Pons (tissue), 1 donor: ENCODE results near the gene CAVIN2.
"Not testable (repeated sequence)": the region's sequence is repeated elsewhere in the genome, so short reads cannot be mapped to it uniquely, and the experiment has no call there.

ENCODE experiments used
- DNase-seq: peaks from one replicate; pipeline ENCODE4 v3.0.0-alpha.2; 2016; ENCODE audit warnings: low spot score

CAVIN2 gene

DNA sequence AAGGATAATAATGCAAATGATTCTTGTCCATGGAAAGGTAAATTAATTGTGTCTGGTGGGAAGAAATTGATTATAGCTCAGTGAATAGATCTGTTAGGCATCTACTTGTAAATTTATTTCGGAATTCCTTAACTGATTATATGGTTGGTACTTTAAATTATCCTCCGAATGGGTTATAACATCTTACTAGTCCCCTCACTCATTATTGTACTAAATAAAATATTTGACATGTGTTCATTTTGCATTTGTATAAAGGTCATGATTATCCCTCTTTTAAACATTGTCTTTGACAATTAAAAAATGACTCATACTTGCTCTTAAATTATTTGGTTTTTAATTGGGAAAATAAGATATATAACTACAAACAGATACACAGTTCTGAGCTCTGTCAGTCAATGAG lies 47.4 kb downstream of the CAVIN2 start:
- DNase-seq = no peak

DNA sequence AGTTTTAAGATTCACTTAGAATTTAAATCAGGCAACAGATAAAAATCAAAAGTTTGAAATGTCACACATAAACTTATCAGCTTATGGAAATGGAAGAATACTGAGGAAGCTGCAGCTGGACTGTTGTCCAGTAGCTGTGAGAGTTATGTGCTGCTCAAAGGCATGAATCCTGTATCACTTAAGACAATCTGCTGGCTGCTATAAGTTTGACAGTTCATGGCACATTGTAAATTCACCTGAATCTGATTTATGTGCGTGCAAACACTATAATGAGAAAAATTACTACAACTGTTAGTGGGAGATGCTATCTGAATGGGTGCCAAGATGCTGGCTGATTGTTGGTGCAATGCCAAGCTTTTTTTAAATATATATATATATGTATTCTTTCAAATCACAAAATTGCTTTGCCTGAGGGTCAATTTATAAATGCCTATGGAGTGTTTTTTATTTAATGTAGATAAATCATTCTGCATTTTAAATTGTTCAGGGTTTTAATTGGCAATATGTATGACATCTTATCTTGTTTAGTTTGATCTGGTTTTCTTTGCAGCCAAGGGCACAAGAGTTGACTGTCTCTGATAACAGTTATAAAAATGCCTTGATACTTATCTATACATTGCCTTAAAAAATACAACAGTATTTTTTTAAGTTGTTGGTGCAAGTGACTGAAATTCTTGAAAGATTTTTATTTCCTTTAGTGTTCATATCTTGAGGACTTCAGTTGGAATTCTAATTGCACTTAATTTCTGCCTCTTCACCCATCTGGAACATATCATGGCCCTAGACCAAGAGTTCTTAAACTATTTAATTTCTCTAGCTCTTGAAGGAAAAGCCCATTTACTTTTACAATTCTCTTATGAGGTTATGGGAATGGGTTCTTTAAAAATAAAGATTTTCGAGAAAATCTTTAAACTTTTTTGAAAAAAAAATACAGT lies 48.7 kb downstream of the CAVIN2 start:
- no peak for DNase-seq

DNA sequence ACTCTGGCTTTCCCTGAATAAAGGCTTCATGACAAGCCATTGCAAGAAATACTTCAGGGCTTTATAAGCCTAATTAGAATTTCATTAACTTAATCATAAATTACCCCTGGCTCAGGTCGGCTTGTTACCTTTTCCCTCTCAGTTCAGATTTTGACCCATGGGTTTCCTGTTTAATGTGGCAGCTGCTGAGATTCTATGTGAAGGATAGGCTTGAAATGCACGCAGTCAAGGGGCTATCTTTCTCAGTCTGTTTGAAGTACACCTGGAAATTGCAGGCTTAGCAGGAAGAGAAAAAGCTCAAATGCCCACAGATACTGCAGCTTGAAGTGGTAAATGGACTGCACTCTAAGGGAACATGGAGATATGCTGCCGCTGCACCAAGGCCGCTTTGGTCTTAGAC lies 49.4 kb downstream of the CAVIN2 start:
- DNase-seq = no peak

DNA sequence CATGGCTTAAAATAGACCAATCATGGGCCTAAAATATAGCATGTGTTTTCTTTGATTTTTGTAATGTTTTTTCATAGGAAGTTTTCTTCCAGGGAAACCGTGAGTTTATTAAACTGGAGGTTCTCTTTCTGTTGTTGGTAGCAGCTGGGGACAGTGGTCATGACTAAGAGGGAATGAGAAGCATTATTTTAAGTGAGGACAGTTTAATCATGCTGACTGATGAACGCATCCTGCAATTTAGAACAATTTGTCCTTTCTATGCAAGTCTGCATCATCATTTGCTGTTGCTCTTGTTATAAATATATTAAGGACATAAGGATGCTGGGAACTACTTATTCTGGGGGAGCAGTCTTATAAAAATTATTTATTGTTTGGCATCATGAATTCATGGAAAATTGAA lies 51.2 kb downstream of the CAVIN2 start:
- DNase-seq = no peak

DNA sequence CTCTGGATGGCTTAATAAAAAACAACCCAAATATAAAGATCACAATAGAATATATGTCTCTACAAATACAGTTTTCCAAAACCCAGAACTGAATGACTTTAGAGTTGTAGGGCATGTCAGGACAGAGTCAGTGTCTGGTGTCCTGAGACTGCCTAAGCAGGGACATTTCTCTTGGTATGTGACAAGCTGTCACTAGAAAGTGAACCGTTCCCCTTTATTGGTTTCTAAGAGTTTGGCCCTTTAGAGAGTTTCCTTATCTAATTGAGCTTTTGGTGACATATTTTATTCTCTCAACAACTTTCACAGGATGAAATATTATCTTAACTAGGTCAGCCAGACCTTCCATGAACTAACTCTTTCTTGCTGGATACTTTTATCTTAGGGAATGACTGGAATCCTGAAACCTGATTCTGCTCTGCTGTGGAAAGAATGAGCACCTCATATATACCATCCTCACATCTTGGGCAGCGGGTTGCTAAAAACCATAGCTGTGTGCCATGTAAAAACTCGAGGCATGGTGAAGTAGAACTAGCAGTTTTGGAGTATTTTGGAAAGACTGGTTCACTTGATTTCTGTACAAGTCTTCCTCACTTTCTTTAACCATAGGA lies 54.8 kb downstream of the CAVIN2 start:
- no peak for DNase-seq

- no peak for DNase-seq
These were observed 56.2 kb downstream of the CAVIN2 start for GRCh38 chr2:191790737-191791136.

GRCh38 chr2:191789796-191790195 lies 57.1 kb downstream of the CAVIN2 start:
- no peak for DNase-seq

DNA sequence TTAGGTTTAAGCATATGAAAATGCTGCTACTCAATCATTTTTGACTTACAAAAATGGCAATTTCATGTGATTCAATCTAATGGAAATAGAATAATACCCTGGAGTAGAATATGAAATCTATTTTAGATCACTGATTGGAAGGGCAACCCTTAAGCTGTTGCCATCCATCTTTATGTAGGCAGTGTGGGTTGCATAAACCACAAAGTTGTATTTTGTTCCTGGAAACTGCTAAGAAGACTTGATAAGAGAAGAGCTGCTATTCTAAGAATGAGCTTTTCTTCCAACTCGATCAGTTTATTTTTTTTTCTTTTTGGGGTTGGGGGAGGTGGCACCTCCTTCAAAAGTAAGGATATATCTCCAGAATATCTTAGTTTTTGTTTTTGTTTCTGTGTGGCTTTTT lies 60.2 kb downstream of the CAVIN2 start:
- DNase-seq = no peak

DNA sequence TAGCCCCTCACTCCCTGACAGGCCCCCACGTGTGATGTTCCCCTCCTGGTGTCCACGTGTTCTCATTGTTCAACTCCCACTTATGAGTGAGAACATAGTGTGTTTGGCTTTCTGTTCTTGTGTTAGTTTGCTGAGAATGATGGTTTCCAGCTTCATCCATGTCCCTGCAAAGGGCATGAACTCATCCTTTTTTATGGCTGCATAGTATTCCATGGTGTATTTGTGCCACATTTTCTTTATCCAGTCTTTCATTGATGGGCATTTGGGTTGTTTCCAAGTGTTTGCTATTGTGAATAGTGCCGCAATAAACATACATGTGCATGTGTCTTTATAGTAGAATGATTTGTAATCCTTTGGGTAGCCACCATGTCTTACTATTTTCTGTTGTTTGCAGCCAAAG lies 61.2 kb downstream of the CAVIN2 start:
- not testable (repeated sequence) for DNase-seq
